ENCODE data around the gene STRIP2.

STRIP2 gene

DNA sequence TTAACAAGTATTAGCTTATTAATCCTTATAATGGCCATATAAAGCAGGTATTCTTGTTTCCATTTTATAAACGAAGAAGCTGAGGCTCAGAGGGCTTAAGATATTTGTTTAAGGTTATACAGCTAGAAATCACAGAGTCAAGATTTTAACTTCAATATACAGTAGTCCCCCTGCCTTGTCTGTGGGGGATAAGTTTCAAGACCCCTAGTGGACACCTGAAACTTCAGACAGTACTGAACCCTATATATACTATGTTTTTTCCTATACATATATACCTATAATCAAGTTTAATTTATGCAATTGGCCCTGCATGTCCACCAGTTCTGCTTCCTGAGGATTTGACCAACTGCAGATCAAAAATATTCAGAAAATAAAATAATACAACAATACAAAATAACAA lies 44.4 kb upstream of the STRIP2 start:
- TF ChIP-seq, protein P1, sequence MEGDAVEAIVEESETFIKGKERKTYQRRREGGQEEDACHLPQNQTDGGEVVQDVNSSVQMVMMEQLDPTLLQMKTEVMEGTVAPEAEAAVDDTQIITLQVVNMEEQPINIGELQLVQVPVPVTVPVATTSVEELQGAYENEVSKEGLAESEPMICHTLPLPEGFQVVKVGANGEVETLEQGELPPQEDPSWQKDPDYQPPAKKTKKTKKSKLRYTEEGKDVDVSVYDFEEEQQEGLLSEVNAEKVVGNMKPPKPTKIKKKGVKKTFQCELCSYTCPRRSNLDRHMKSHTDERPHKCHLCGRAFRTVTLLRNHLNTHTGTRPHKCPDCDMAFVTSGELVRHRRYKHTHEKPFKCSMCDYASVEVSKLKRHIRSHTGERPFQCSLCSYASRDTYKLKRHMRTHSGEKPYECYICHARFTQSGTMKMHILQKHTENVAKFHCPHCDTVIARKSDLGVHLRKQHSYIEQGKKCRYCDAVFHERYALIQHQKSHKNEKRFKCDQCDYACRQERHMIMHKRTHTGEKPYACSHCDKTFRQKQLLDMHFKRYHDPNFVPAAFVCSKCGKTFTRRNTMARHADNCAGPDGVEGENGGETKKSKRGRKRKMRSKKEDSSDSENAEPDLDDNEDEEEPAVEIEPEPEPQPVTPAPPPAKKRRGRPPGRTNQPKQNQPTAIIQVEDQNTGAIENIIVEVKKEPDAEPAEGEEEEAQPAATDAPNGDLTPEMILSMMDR (IDR thresholded peaks at IDR 0.05; ENCODE audit: low read depth, low read length): no peak
- DNase-seq (ENCODE audit: extremely low read depth, low read depth): no peak

DNA sequence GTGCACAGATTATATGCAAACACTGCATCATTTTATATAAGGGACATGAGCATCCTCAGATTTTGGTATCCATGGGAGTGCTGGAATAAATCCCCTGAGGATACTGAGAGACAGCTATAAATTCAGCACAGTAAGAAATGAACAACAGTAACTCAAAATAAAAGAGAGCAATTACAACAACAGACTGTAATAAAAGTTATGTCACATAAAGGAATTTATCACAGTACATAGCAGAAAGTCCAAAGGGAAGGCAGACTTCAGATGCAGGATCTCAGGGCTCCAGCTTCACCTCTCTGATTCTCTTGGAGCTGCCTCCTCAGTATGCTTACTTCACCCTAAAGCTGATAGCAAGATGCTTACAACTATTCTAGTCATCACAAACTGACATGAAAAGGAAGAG lies 43.9 kb upstream of the STRIP2 start:
- DNase-seq (ENCODE audit: extremely low read depth, low read depth): no peak
- TF ChIP-seq, protein P1 (IDR thresholded peaks at IDR 0.05; ENCODE audit: low read depth, low read length): no peak

- DNase-seq (ENCODE audit: extremely low read depth, low read depth): no peak
- TF ChIP-seq, protein P1 (IDR thresholded peaks at IDR 0.05; ENCODE audit: low read depth, low read length): no peak
These were observed 42.6 kb upstream of the STRIP2 start for GRCh38 chr7:129391546-129392171.

- TF ChIP-seq, protein P1 (IDR thresholded peaks at IDR 0.05; ENCODE audit: low read depth, low read length): no peak
- DNase-seq (ENCODE audit: extremely low read depth, low read depth): no peak
These were observed 41.0 kb upstream of the STRIP2 start for GRCh38 chr7:129393255-129393654.

DNA sequence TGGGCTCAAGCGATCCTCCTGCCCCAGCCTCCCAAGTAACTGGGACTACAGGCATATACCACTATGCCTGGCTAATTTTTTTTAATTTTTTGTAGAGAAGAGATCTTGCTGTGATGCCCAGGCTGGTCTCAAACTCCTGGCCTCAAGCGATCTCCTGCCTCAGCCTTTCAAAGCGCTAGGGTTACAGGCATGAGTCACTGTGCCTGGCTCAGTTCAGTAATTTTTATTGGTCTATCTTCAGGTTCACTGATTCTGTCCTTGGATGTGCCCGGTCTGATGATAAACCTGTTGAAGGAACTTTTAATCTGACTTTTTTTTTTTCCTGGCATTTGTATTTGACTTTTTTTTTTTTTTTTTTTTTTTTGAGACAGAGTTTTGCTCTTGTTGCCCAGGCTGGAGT lies 40.1 kb upstream of the STRIP2 start:
- no peak for DNase-seq (ENCODE audit: extremely low read depth, low read depth)
- TF ChIP-seq, protein P1 (IDR thresholded peaks at IDR 0.05; ENCODE audit: low read depth, low read length): no peak

GRCh38 chr7:129394982-129395914 lies 39.0 kb upstream of the STRIP2 start:
- TF ChIP-seq, protein P1 (IDR thresholded peaks at IDR 0.05; ENCODE audit: low read depth, low read length): no peak
- no peak for DNase-seq (ENCODE audit: extremely low read depth, low read depth)

Data from AG09319 (cell line).